Tibial nerve (tissue), 4 donors: ENCODE data around the gene NPFFR1.

Source experiments
- EP300 ChIP-seq, 2 donors: sonication (generic); formaldehyde crosslinking; IDR thresholded peaks; one replicate each; pipeline ENCODE4 v1.6.1; 2017; ENCODE audit warnings: antibody characterized with exemption in 2 of 2, mild to moderate bottlenecking in 1 of 2
- POLR2A ChIP-seq, 2 donors: fragments of 450-650 bp; IDR thresholded peaks; one replicate each; pipeline ENCODE4 v1.6.1; 2017; ENCODE audit warnings: antibody characterized with exemption in 2 of 2, mild to moderate bottlenecking in 2 of 2, moderate library complexity in 2 of 2
- TF ChIP-seq, protein P1 (sequence below), 5 experiments: fragments of 200-600 bp in 3 of 5; fragments of 450-650 bp in 2 of 5; sonication (generic) in 3 of 5; IDR thresholded peaks; one replicate each; pipeline ENCODE4 v1.5.1; 2016 to 2019; ENCODE audit warnings: antibody characterized with exemption in 5 of 5, mild to moderate bottlenecking in 3 of 5, moderate library complexity in 2 of 5

DNA sequence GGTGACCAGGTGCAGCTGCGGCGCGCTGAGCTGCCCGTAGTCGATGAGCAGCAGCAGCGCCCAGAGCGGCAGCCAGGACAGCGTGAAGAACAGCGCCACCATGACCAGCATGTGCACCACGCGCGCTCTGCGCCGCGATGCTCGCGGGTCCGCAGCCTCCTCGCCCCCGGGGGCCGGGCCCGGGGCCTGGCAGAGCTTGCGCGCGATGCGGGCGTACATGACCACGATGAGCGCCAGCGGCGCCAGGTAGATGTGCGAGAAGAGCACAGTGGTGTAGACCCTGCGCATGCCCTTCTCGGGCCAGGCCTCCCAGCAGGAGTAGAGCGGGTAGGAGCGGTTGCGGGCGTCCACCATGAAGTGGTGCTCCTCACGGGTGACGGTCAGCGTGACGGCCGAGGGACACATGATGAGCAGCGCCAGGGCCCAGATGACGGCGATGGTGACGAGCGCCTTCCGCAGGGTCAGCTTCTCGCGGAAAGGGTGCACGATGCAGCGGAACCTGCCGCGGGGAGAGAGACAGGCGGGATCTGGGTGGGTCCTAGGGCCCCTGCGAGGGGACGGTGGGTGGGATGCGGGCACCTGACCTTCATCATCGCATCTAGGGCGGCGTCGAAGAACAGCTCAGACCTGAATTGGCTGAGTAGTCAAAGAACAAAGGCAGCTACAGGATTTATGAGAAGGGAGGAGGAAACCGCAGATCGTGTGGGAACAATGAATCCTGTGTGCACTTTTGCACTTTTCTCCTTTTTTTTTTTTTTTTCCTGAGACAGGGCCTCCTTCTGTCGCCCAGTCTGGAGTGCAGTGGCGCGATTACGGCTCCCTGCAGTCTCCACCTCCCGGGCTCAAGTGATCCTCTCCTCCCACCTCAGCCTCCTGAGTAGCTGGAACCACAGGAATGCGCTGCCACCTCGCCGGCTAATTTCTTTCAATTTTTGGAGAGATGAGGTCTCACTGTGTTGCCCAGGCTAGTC, 28.2 kb downstream of the NPFFR1 start:
- TF ChIP-seq, protein P1, sequence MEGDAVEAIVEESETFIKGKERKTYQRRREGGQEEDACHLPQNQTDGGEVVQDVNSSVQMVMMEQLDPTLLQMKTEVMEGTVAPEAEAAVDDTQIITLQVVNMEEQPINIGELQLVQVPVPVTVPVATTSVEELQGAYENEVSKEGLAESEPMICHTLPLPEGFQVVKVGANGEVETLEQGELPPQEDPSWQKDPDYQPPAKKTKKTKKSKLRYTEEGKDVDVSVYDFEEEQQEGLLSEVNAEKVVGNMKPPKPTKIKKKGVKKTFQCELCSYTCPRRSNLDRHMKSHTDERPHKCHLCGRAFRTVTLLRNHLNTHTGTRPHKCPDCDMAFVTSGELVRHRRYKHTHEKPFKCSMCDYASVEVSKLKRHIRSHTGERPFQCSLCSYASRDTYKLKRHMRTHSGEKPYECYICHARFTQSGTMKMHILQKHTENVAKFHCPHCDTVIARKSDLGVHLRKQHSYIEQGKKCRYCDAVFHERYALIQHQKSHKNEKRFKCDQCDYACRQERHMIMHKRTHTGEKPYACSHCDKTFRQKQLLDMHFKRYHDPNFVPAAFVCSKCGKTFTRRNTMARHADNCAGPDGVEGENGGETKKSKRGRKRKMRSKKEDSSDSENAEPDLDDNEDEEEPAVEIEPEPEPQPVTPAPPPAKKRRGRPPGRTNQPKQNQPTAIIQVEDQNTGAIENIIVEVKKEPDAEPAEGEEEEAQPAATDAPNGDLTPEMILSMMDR (IDR thresholded peaks at IDR 0.05) = no peak
- TF ChIP-seq POLR2A (IDR thresholded peaks at IDR 0.05) (peak in 1 of 2 donors; percentile 23), EP300 (IDR thresholded peaks at IDR 0.05) (peak; percentile 40 to 44)
